Spleen (tissue), 7 donors: ENCODE measurements around the gene ELFN1.

Experiments
- POLR2A ChIP-seq, 3 donors: fragments of 450-650 bp; IDR thresholded peaks; one replicate each; pipeline ENCODE4 v1.5.1; 2017; ENCODE audit warnings: antibody characterized with exemption in 3 of 3, mild to moderate bottlenecking in 1 of 3
- POLR2AphosphoS5 ChIP-seq, 3 donors: sonication (generic); formaldehyde crosslinking; IDR thresholded peaks; one replicate each; pipeline ENCODE4 v1.5.1; 2017; ENCODE audit warnings: antibody characterized with exemption in 3 of 3
- TF ChIP-seq, protein P1 (sequence below), 11 experiments: fragments of 200-600 bp in 7 of 11; fragments of 450-650 bp in 4 of 11; sonication (generic) in 4 of 11; IDR thresholded peaks in 8 of 11; conservative IDR thresholded peaks in 3 of 11; 1 replicate in 7 of 11; 2 replicates in 4 of 11; pipeline versions ENCODE4 v1.4.0 to v1.8.0; 2016 to 2021; ENCODE audit warnings: antibody characterized with exemption in 11 of 11, inconsistent platforms in 4 of 11, mild to moderate bottlenecking in 1 of 11
- donor health status: DM: no; HTN: no; CAD: no; lungs with moderate emphysema.
- donor health status: DM: no; HTN: no; CAD: no.
- donor health status: DM: no; HTN: no; CAD: no.

- TF ChIP-seq POLR2A (IDR thresholded peaks at IDR 0.05) (no peak), POLR2AphosphoS5 (IDR thresholded peaks at IDR 0.05) (no peak)
- TF ChIP-seq, protein P1, sequence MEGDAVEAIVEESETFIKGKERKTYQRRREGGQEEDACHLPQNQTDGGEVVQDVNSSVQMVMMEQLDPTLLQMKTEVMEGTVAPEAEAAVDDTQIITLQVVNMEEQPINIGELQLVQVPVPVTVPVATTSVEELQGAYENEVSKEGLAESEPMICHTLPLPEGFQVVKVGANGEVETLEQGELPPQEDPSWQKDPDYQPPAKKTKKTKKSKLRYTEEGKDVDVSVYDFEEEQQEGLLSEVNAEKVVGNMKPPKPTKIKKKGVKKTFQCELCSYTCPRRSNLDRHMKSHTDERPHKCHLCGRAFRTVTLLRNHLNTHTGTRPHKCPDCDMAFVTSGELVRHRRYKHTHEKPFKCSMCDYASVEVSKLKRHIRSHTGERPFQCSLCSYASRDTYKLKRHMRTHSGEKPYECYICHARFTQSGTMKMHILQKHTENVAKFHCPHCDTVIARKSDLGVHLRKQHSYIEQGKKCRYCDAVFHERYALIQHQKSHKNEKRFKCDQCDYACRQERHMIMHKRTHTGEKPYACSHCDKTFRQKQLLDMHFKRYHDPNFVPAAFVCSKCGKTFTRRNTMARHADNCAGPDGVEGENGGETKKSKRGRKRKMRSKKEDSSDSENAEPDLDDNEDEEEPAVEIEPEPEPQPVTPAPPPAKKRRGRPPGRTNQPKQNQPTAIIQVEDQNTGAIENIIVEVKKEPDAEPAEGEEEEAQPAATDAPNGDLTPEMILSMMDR (IDR thresholded peaks at IDR 0.05 in 8 of 11, conservative IDR thresholded peaks at IDR 0.05 in 3 of 11): no peak
Observed at GRCh38 chr7:1705856-1706255, 35.8 kb downstream of the ELFN1 start.
